ENCODE measurements around the gene MCUB.

GRCh38 chr4:109600431-109600830 lies 40.4 kb downstream of the MCUB start:
- TF ChIP-seq CTCF (IDR thresholded peaks at IDR 0.05): no peak
- TF ChIP-seq POLR2A (IDR thresholded peaks at IDR 0.05): no peak

Measured in testis (tissue), 2 donors.